Mesendoderm (in vitro differentiated cells): ENCODE data around the gene RAB11B. TPM values are rescaled to one million over a fixed set of nuclear protein-coding genes. Genes with fewer than 3 reads are reported as not detected.
"Not testable (repeated sequence)": the region's sequence is repeated elsewhere in the genome, so short reads cannot be mapped to it uniquely, and the experiment has no call there.

ENCODE experiments used
- DNase-seq: peaks from one replicate; pipeline ENCODE4 v3.0.0; 2013
- H2AK5ac ChIP-seq: 2 replicates; pipeline ENCODE4 v1.6.1; 2013; ENCODE audit warnings: low read length, inconsistent platforms
- H2BK120ac ChIP-seq: 2 replicates; pipeline ENCODE4 v1.6.1; 2013; ENCODE audit warnings: low read depth, mild to moderate bottlenecking, low read length, moderate library complexity, mixed read lengths
- H2BK15ac ChIP-seq: replicated peaks from 2 replicates; pipeline ENCODE4 v1.6.1; 2013; ENCODE audit warnings: low read depth, mild to moderate bottlenecking, moderate library complexity
- H2BK5ac ChIP-seq: 2 replicates; pipeline ENCODE4 v1.6.1; 2013; ENCODE audit warnings: low read length, inconsistent platforms
- H3K18ac ChIP-seq: 2 replicates; pipeline ENCODE4 v1.6.1; 2013; ENCODE audit warnings: mild to moderate bottlenecking, low read length, mixed read lengths
- H3K23ac ChIP-seq: one replicate; pipeline ENCODE4 v1.6.1; 2013; ENCODE audit warnings: low read length
- H3K27ac ChIP-seq: 2 replicates; pipeline ENCODE4 v1.5.1; 2013; ENCODE audit warnings: low read depth, mild to moderate bottlenecking, inconsistent platforms, low read length, moderate library complexity
- H3K27me3 ChIP-seq: 2 replicates; pipeline ENCODE4 v1.6.1; 2013; ENCODE audit warnings: low read length, control low read depth, mild to moderate bottlenecking, inconsistent platforms; ENCODE audit not compliant: insufficient read depth, poor library complexity
- H3K36me3 ChIP-seq: 2 replicates; pipeline ENCODE4 v1.6.1; 2013; ENCODE audit warnings: low read length, inconsistent platforms; ENCODE audit not compliant: control insufficient read depth, insufficient read depth
- H3K4ac ChIP-seq: one replicate; pipeline ENCODE4 v1.6.1; 2013; ENCODE audit warnings: low read depth, mild to moderate bottlenecking, low read length, moderate library complexity
- H3K4me1 ChIP-seq: 2 replicates; pipeline ENCODE4 v1.6.1; 2013; ENCODE audit warnings: low read depth, low read length, inconsistent platforms; ENCODE audit not compliant: control insufficient read depth
- H3K4me2 ChIP-seq: 2 replicates; pipeline ENCODE4 v1.6.1; 2013; ENCODE audit warnings: low read length
- H3K4me3 ChIP-seq: 2 replicates; pipeline ENCODE4 v1.5.1; 2013; ENCODE audit warnings: mild to moderate bottlenecking, low read length
- H3K56ac ChIP-seq: one replicate; pipeline ENCODE4 v1.6.1; 2013; ENCODE audit warnings: low read length
- H3K79me1 ChIP-seq: 2 replicates; pipeline ENCODE4 v1.6.1; 2013; ENCODE audit warnings: low read length, inconsistent platforms
- H3K79me2 ChIP-seq: 2 replicates; pipeline ENCODE4 v1.6.1; 2013; ENCODE audit warnings: mild to moderate bottlenecking, low read length; ENCODE audit not compliant: control insufficient read depth, insufficient read depth
- H3K9ac ChIP-seq: 2 replicates; pipeline ENCODE4 v1.6.1; 2013; ENCODE audit warnings: low read length, inconsistent platforms
- H4K5ac ChIP-seq: one replicate; pipeline ENCODE4 v1.6.1; 2013; ENCODE audit warnings: low read length
- H4K8ac ChIP-seq: one replicate; pipeline ENCODE4 v1.6.1; 2013; ENCODE audit warnings: low read depth, mild to moderate bottlenecking, control low read depth, low read length, moderate library complexity
- WGBS: extraction: QIAGEN DNeasy Blood & Tissue Kit; methylation state at CpG from one replicate; pipeline ENCODE4 v1.1.7; 2013; ENCODE audit warnings: low lambda C conversion rate, missing lambda C conversion rate; ENCODE audit not compliant: insufficient coverage; ENCODE audit errors: extremely low coverage; 5-methylcytosine and 5-hydroxymethylcytosine counted together
- polyA plus RNA-seq, 2 experiments: library from polyadenylated mRNA; stranded (reverse); fragments of 200-250 nt; gene quantifications; one replicate each; pipeline ENCODE4 v1.2.3, GENCODE V29; 2013

Gene RAB11B
- polyA plus RNA-seq (2013, experiment 1 of 2), result 95.2 TPM
- 94.3 TPM for polyA plus RNA-seq (2013, experiment 2 of 2)

DNA sequence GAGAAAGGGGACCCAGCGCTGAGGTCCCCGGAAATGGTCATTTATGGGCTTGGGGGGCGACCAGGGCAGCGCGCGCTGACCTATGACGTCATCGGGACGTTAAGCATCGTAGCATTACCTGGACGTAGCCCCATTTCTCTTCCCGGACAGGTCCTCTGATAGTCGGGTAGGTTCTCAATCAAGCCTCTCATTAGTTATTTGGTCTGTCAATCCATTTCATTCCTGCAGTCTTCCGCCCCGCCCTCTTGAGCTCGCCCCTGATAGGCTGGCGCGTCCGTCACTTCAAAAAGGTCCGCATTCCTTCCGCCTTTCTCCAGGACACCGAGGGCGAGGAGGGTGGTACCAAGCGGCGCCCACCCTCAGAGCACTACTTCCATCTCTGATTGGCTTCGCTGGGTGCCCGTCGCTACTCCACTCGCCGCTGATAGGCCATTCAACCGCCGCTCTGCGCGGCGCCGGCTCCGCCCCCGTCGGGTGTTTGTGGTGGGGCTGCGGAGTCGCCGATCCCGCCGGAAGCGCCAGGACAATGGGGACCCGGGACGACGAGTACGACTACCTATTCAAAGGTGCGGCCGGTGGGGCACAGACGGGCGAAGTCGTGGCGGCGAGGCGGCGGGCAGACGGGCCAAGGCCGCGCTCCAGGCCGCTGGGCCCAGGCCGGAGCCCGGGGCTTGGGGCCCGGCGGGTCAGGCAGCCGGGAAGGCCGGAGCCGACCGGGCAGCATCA lies at the start of gene RAB11B:
Gene RAB11B, plus strand, starts transcription at position 470 of the 726 bp plus-strand sequence. Its CDS starts 57 bp downstream, at position 527.
- no peaks in the 10 kb centered on the region for H3K27me3 ChIP-seq
- H3K18ac ChIP-seq, result peak within 1 kb of the TSS; percentile 100
- peak within 1 kb of the TSS; percentile 95 for H2BK120ac ChIP-seq
- H4K5ac ChIP-seq, result no peak within 1 kb of the TSS
- H3K9ac ChIP-seq, result peak within 1 kb of the TSS; percentile 99
- H3K36me3 ChIP-seq, result no peaks in the 10 kb centered on the region
- H3K4me1 ChIP-seq, result no peaks in the 10 kb centered on the region
- H3K79me1 ChIP-seq, result peaks cover 9% of the 10 kb centered on the region
- H2BK15ac ChIP-seq, result no peak within 1 kb of the TSS
- peak within 1 kb of the TSS; percentile 90 for H3K4me3 ChIP-seq
- H3K27ac ChIP-seq, result peak within 1 kb of the TSS; percentile 99
- peak within 1 kb of the TSS; percentile 45 for H3K23ac ChIP-seq
- H4K8ac ChIP-seq, result peak within 1 kb of the TSS; percentile 99
- H3K4me2 ChIP-seq, result peak within 1 kb of the TSS; percentile 61
- peak; percentile 100 for DNase-seq
- peak within 1 kb of the TSS; percentile 100 for H3K4ac ChIP-seq
- H3K56ac ChIP-seq, result peak within 1 kb of the TSS; percentile 99
- WGBS, result no CpG with 5 or more reads among the region's 70 CpGs
- H2BK5ac ChIP-seq, result peak within 1 kb of the TSS; percentile 97
- H2AK5ac ChIP-seq, result no peak within 1 kb of the TSS
- peaks cover 37% of the 10 kb centered on the region for H3K79me2 ChIP-seq

- not testable (repeated sequence) for H2BK5ac ChIP-seq, H3K79me1 ChIP-seq, H3K23ac ChIP-seq, H3K27me3 ChIP-seq, H3K4ac ChIP-seq, H3K4me1 ChIP-seq, H3K56ac ChIP-seq, DNase-seq, H2BK15ac ChIP-seq, H4K5ac ChIP-seq, H4K8ac ChIP-seq, H3K18ac ChIP-seq, H3K9ac ChIP-seq, H3K4me2 ChIP-seq, H3K4me3 ChIP-seq, H2BK120ac ChIP-seq, H3K27ac ChIP-seq, H3K36me3 ChIP-seq, H3K79me2 ChIP-seq, H2AK5ac ChIP-seq
- WGBS, result no CpG with 5 or more reads among the region's 4 CpGs
Measured at GRCh38 chr19:8341504-8341903, 48.7 kb upstream of the RAB11B start.

DNA sequence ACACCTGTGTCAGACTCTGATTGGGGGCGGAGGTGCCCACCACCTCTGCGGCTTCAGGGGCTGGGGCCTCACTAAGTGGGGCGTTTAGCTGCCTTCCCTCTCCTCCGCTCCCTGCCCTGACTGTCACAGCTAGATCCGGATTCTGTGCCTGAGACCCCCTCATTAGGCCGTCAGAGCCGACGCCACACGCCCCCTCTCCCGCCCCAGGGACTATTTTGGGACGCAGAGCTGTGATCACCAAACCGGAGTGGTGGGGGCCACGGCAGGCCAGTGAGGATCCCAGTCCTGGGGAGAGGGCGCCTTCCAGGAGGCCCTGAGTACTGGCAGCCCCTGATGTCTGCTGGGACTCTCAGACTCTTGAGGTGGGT lies 47.9 kb upstream of the RAB11B start:
- no peak overlapping the region for H3K18ac ChIP-seq
- H4K8ac ChIP-seq, result no peak overlapping the region
- H2BK15ac ChIP-seq, result no peak overlapping the region
- no peak overlapping the region for H3K27ac ChIP-seq
- no peaks in the 10 kb centered on the region for H3K36me3 ChIP-seq
- peak overlapping the region; percentile 60 for H3K56ac ChIP-seq
- no peak overlapping the region for H3K9ac ChIP-seq
- H3K79me2 ChIP-seq, result no peaks in the 10 kb centered on the region
- no peak overlapping the region for H4K5ac ChIP-seq
- WGBS, result no CpG with 5 or more reads among the region's 14 CpGs
- no peak overlapping the region for H3K4me2 ChIP-seq
- H2BK5ac ChIP-seq, result no peak overlapping the region
- H2BK120ac ChIP-seq, result no peak overlapping the region
- no peak overlapping the region for H3K4ac ChIP-seq
- H3K23ac ChIP-seq, result no peak overlapping the region
- DNase-seq, result no peak
- H3K79me1 ChIP-seq, result no peaks in the 10 kb centered on the region
- no peaks in the 10 kb centered on the region for H3K4me1 ChIP-seq
- H2AK5ac ChIP-seq, result no peak overlapping the region
- no peaks in the 10 kb centered on the region for H3K27me3 ChIP-seq
- no peak overlapping the region for H3K4me3 ChIP-seq

DNA sequence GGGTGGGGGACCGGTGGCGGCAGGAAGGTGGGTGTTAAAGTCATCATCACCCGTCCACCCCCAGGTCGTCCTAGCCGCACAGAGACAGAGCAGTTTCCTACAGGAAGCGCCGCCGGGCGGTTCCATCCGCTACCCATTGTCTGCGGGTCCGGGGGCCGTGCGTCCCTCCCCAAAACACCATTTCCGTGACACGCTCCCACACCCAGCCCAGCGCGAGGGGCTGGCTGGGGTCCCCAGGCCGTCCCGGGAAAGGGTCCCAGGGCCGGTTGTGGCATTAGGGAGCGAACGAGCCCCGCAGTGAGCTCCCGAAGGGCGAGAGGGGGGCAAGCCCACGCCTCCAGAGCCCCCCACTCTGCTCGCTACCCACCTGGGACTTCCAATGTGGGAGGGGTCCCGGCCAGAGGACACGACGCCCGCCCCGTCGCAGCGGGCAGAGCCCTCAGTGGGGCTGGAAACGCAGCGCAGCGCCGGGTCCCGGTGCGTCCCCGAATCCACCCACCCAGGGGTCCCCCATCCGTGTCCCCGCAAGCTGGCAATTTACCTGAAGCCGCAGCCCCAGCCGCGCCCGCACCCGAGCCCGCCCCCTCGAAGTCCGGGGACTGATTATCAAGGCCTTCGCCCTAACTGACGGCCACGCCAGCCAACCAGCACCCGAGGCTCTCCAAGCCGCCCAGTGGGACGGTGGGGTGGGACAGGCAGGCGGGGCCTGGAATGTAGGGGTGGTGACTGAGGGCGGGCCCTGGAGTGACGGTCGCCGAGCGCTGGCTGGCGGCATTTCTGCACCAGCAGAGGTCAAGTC lies 47.3 kb upstream of the RAB11B start, which contains the start of gene KANK3:
Gene KANK3, minus strand, starts transcription at position 579 of the 799 bp plus-strand sequence. CDS start 5,434 bp downstream, outside the sequence.
- Histone ChIP-seq H3K9ac (peak within 1 kb of the TSS; percentile 69), H2BK120ac (no peak within 1 kb of the TSS), H2AK5ac (no peak within 1 kb of the TSS), H2BK5ac (no peak within 1 kb of the TSS), H3K27ac (no peak within 1 kb of the TSS), H3K36me3 (no peaks in the 10 kb centered on the region), H4K8ac (no peak within 1 kb of the TSS), H3K23ac (no peak within 1 kb of the TSS), H3K27me3 (no peaks in the 10 kb centered on the region), H3K4ac (no peak within 1 kb of the TSS), H3K4me2 (peak within 1 kb of the TSS; percentile 83), H2BK15ac (no peak within 1 kb of the TSS), H4K5ac (no peak within 1 kb of the TSS), H3K79me2 (no peaks in the 10 kb centered on the region), H3K4me3 (peak within 1 kb of the TSS; percentile 47), H3K4me1 (no peaks in the 10 kb centered on the region), H3K18ac (no peak within 1 kb of the TSS), H3K56ac (peak within 1 kb of the TSS; percentile 82), H3K79me1 (no peaks in the 10 kb centered on the region)
- DNase-seq, result peak; percentile 99
- WGBS, result no CpG with 5 or more reads among the region's 65 CpGs

DNA sequence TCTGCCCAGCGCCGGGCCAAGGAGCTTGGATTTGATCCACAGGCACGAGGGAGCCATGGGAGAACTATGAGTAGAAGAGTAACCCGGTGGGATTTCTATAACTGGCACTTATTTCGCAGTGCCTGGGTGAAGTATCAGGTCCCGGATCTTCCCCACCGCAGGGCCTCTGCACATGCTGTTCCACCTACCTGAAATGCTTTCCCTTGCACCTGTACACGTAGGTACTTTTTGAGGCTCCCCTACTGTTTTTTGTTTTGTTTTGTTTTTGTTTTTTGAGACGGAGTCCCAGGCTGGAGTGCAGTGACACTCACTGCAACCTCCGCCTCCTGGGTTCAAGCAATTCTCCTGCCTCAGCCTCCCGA lies 46.7 kb upstream of the RAB11B start:
- Histone ChIP-seq H3K4ac (no peak overlapping the region), H4K5ac (no peak overlapping the region), H3K36me3 (no peaks in the 10 kb centered on the region), H2BK5ac (no peak overlapping the region), H3K56ac (no peak overlapping the region), H3K27ac (no peak overlapping the region), H2BK120ac (no peak overlapping the region), H3K23ac (no peak overlapping the region), H3K27me3 (no peaks in the 10 kb centered on the region), H3K79me1 (no peaks in the 10 kb centered on the region), H3K4me3 (no peak overlapping the region), H2AK5ac (no peak overlapping the region), H3K9ac (no peak overlapping the region), H3K4me2 (no peak overlapping the region), H3K79me2 (no peaks in the 10 kb centered on the region), H3K18ac (no peak overlapping the region), H2BK15ac (no peak overlapping the region), H4K8ac (no peak overlapping the region), H3K4me1 (no peaks in the 10 kb centered on the region)
- WGBS, result no CpG with 5 or more reads among the region's 11 CpGs
- no peak for DNase-seq
